Mucosa of stomach (tissue), 1 donor: Measurements from ENCODE around the gene AQP2.

Source experiments
- H3K27me3 ChIP-seq: one replicate; pipeline ENCODE4 v1.7.0; 2013; ENCODE audit warnings: mild to moderate bottlenecking, low read length; ENCODE audit not compliant: control insufficient read depth, insufficient read depth
- H3K36me3 ChIP-seq: one replicate; pipeline ENCODE4 v1.7.0; 2013; ENCODE audit warnings: low read length; ENCODE audit not compliant: control insufficient read depth, insufficient read depth
- H3K4me1 ChIP-seq: one replicate; pipeline ENCODE4 v1.7.0; 2013; ENCODE audit warnings: mild to moderate bottlenecking, low read length; ENCODE audit not compliant: control insufficient read depth, insufficient read depth
- H3K4me3 ChIP-seq: one replicate; pipeline ENCODE4 v1.7.0; 2013; ENCODE audit warnings: low read length
- H3K9ac ChIP-seq: one replicate; pipeline ENCODE4 v1.7.0; 2013; ENCODE audit warnings: mild to moderate bottlenecking, low read length, moderate library complexity
- H3K9me3 ChIP-seq: one replicate; pipeline ENCODE4 v1.7.0; 2013; ENCODE audit warnings: mild to moderate bottlenecking, low read length, moderate library complexity; ENCODE audit not compliant: control insufficient read depth
- donor health status: Pancreatic carcinoma.

The AQP2 gene

GRCh38 chr12:49945394-49946080 lies 5.0 kb upstream of the AQP2 start:
- Histone ChIP-seq H3K27me3 (no peaks in the 10 kb centered on the region), H3K4me1 (peaks cover 24% of the 10 kb centered on the region), H3K36me3 (no peaks in the 10 kb centered on the region), H3K4me3 (peak overlapping the region; percentile 9), H3K9me3 (no peaks in the 10 kb centered on the region), H3K9ac (peak overlapping the region; percentile 57)

- no peak overlapping the region for H3K9ac ChIP-seq
- no peak overlapping the region for H3K4me3 ChIP-seq
Measured at GRCh38 chr12:49946086-49946485, 4.5 kb upstream of the AQP2 start.

DNA sequence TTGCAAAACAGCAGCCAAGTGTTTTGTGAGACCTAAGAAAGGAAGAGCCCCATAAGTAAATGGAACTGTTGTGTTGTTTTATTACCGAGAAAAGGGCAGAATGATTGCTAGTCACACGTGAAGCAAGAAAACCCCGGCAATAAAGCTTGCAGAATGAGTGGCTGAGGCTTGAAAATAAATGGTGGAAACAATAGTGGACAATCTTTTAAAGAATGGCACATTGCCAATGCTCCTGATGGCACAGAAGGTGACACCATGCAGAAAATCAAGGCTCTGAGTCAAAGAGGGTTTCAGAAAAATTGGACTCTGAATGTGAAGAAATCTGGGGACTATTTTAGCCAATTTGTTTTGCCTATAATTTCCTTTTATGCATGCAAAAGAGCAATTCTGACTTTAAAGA lies 4.0 kb upstream of the AQP2 start:
- no peaks in the 10 kb centered on the region for H3K36me3 ChIP-seq
- no peaks in the 10 kb centered on the region for H3K27me3 ChIP-seq
- H3K9ac ChIP-seq: no peak overlapping the region
- H3K4me1 ChIP-seq: peaks cover 27% of the 10 kb centered on the region
- H3K4me3 ChIP-seq: no peak overlapping the region
- H3K9me3 ChIP-seq: no peaks in the 10 kb centered on the region

More at GRCh38 chr12:49946086-49946485, 4.5 kb upstream of the AQP2 start:
- Histone ChIP-seq H3K4me1 (peaks cover 27% of the 10 kb centered on the region), H3K36me3 (no peaks in the 10 kb centered on the region), H3K27me3 (no peaks in the 10 kb centered on the region), H3K9me3 (no peaks in the 10 kb centered on the region)

- Histone ChIP-seq H3K9me3 (no peaks in the 10 kb centered on the region), H3K27me3 (no peaks in the 10 kb centered on the region), H3K4me1 (peaks cover 33% of the 10 kb centered on the region), H3K9ac (no peak overlapping the region), H3K4me3 (no peak overlapping the region), H3K36me3 (no peaks in the 10 kb centered on the region)
Measured at GRCh38 chr12:49947593-49948226, 2.8 kb upstream of the AQP2 start.

DNA sequence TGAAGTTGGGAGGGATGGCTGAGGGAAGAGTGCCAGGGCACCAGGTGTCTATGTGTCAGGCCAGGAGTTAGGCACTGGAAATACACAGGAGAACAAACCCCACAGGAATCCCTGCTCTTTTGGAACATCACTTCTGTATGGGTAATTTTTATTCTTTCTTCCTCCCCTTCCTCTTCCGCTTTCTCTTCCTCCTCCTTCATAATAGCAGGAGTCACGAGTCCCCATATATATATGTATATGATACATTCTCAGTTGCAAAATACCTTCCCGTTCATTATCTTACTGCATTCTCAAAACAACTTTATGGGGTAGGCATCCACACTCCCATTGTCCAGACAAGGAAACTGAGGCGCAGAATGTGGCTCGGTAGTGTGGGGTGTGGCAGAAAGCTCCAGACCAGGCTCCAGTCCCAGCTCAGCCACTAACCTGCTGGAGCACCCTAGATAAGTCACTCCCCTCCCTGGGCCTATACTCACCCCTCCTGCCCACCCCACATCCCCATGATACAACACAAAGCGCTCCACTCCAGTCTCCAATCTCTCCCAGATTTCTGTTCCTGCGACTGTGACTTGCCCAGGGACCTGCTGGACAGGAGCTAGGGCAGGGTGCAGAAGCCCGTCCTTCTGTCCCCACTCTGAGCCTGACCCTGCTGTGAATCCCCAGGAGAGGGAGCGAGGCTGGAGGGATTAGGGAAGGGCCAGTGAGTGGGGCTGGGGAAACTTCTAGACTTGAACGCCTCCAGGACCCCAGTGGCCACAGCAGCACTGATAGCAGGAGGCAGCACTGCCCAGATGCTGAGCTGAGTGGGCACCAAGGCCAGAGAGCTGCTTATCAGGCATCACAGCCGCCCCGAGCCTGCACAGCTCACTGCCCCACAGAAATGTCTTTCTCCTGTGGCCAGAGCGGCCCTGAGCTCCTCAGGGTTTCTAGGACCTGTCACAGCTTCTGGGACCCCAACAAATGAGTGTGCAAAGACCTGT lies 1.4 kb upstream of the AQP2 start:
- H3K9me3 ChIP-seq: no peaks in the 10 kb centered on the region
- peaks cover 30% of the 10 kb centered on the region for H3K4me1 ChIP-seq
- H3K27me3 ChIP-seq: peaks cover under 1% of the 10 kb centered on the region
- H3K36me3 ChIP-seq: no peaks in the 10 kb centered on the region
- no peak overlapping the region for H3K9ac ChIP-seq
- H3K4me3 ChIP-seq: no peak overlapping the region

DNA sequence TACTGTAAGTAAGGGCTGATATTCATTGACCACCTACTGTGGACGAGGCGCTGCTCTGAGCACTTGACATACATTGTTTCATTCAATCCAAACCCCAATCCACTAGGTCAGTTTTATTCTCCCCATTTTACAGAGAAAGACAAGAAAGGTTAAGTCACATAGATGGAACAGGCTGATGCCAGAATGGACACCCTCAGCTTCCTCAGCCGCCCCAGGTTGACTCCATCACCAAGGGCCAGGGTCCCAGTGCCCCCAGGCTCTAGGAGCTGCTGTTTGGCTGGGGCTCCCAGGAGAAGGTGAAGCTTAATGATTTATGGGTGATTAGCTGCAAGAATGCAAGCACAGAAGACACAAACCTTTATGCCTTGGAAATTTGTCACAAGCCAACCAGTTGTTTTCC lies 671 bp upstream of the AQP2 start:
- Histone ChIP-seq H3K36me3 (no peaks in the 10 kb centered on the region), H3K4me1 (peaks cover 30% of the 10 kb centered on the region), H3K9me3 (no peaks in the 10 kb centered on the region), H3K27me3 (peaks cover 7% of the 10 kb centered on the region), H3K4me3 (no peak overlapping the region), H3K9ac (no peak overlapping the region)

DNA sequence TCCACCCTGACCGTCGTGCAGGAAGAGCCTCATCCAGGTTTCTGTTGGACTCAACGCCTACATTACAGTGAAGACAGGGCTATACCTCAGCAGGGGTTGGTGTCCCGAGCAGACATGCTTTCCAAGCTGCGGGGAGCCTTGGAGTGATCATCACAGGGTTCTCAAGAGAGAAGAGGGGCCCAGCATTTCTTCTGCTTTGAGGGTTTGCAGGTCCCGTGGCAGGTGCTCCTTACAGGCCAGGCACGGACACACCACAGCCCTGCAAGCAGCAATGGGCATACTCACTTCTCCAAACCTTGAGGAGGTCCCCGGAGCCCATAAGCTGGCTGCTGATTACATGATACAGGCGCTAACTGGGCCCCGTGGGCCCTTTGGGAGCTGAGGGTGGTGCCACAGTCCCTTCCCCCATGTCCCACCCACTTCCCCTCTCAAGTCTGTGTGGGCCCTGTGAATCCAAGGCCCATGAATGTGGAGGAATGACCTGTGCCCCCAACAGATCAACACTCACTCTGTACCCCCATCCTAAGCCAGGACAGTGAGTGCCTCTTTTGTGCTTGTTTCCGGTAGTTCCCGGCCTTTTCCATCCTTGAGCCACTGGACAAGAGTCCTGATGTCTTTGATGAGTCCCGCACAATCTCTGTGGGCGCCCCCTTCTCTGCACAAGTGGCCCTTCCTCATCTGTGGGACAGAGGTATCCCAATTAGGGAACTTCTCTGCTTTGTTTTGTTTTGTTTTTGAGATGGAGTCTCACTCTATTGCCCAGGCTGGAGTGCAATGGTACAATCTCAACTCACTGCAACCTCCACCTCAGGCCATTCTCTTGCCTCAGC lies 1.1 kb downstream of the AQP2 start:
- H3K4me1 ChIP-seq: peaks cover 21% of the 10 kb centered on the region
- no peak overlapping the region for H3K9ac ChIP-seq
- peaks cover 22% of the 10 kb centered on the region for H3K27me3 ChIP-seq
- no peak overlapping the region for H3K4me3 ChIP-seq
- H3K36me3 ChIP-seq: no peaks in the 10 kb centered on the region
- H3K9me3 ChIP-seq: no peaks in the 10 kb centered on the region

DNA sequence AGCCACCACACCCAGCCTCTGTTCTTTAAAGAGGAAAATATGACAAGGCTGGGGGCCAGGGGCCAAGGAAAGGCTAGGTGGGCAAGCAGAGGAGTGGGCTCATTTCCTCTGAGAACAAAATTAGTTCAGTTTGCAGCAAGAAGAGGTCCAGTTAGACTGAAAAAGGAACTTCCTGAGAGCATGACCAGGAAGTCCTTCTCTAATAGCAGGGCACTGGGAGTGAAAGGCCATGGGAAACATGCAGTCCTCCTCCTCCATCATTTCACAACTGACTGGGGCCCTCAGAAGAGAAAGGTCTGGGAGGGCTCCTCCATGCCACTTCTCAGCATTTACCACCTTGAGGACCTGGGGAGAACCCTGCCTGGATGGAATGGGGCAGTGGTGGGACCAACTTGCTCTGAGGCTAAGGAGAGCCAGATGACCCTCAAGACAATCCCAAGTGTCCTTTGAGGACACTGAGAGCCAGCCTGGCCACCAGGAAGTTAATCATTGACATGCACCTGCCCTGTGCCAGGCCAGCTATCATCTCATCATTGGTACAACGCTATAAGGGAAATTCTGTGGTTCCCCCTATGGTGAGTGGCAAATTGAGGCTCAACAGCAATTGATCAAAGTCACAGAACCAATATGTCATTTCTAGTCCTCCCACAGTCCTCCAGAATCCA lies 2.0 kb downstream of the AQP2 start:
- Histone ChIP-seq H3K9me3 (no peaks in the 10 kb centered on the region), H3K27me3 (peaks cover 30% of the 10 kb centered on the region), H3K4me1 (peaks cover 21% of the 10 kb centered on the region), H3K36me3 (no peaks in the 10 kb centered on the region), H3K4me3 (no peak overlapping the region), H3K9ac (no peak overlapping the region)

DNA sequence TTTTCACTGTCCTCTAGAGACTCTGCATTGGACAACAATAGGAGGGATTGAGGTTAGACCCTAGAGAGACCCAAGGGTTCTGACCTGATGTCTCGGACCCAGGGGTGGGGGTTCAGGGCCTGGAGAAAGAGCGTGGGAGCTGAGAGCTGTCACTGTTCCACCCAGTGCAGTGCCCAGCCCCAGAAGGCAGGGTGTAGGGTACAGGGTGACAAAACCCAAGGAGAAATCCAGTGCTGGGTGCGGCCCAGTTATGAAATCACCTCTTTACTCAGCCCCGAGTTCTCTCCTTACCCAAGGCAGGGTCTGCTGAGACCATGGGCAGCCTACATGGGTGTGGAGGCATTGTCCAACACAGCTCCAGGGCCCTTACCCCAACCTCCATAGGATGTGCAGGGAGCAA lies 2.6 kb downstream of the AQP2 start:
- H3K4me1 ChIP-seq: peaks cover 21% of the 10 kb centered on the region
- no peaks in the 10 kb centered on the region for H3K9me3 ChIP-seq
- no peak overlapping the region for H3K9ac ChIP-seq
- H3K4me3 ChIP-seq: no peak overlapping the region
- H3K36me3 ChIP-seq: no peaks in the 10 kb centered on the region
- peaks cover 36% of the 10 kb centered on the region for H3K27me3 ChIP-seq

DNA sequence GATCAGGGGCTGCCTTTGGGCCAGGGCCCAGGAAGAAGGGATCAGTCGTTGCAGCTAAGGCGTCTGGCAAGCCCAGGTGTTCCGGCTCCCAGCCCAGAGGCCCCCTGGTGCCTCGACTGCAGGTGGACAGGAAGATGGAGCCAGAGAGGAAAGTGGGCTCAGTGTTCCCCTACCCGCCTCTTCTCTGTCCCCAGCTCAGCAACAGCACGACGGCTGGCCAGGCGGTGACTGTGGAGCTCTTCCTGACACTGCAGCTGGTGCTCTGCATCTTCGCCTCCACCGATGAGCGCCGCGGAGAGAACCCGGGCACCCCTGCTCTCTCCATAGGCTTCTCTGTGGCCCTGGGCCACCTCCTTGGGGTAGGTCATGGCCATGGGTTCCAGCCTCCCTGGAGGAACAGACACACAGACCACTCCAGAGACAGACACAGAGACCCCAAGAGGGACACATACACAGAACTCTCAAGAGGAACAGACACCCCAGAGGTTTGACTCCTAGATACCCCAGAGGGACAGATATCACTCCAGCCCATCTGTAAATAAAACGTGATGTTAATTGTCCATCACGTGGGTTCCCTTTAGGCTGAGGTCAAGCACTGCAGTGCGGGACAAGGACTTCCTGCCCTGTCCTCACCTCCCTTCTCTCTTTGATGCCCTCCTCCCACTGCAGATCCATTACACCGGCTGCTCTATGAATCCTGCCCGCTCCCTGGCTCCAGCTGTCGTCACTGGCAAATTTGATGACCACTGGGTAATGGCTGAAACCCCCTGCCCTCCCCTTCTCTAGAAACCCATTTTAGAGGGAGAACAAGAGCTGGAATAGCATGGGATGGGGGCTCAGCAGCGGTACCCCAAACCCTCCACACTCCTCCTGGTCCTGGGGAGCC lies 3.7 kb downstream of the AQP2 start:
- no peaks in the 10 kb centered on the region for H3K36me3 ChIP-seq
- no peak overlapping the region for H3K9ac ChIP-seq
- no peak overlapping the region for H3K4me3 ChIP-seq
- peaks cover 21% of the 10 kb centered on the region for H3K4me1 ChIP-seq
- H3K27me3 ChIP-seq: peaks cover 45% of the 10 kb centered on the region
- no peaks in the 10 kb centered on the region for H3K9me3 ChIP-seq
